ENCODE results near the gene DNM3. TPM values are rescaled to one million over a fixed set of nuclear protein-coding genes. Genes with fewer than 3 reads are reported as not detected.
A peak's percentile ranks its signal among the peaks of the same experiment; 100 is the strongest.

Gene DNM3
- total and polyA plus RNA-seq, 2 of the 8 experiments (the other 6 are each of a cell fraction or from before 2014, with no cell fraction given), result 2.0 to 8.5 TPM

DNA sequence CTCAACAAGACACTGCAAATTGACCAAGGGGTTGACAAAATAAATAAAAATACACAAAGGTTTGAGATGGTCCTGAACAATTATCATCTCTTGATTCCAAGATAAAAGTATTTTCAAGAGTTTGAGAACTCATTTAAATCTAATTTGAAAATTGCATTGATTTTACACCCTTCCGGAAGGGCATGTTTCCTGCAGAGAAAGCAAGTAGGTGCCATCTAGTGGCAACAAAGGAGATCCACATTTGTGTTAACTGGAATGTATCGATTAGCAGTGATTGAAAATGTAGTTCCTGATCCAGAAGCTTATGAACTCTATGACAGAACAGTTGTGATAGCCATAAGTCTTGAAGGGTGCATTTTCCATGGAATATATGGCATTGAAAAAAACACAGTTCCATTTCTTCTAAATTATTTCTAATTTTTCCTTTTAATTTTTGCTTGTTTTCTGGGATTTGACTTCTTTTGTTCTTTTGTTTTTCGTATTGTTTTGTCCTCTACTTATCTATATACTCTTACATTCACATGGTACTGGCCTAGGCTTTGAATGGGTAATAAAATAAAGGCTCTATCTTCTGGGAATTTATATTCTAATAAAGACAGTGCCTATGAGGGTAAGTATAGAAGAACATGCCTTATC is 143.7 kb downstream of the DNM3 start:
- Histone ChIP-seq H3K27ac (ENCODE audit: low read depth, low read length) (no peak overlapping the region), H3K18ac (ENCODE audit: extremely low read depth, low read length) (no peak overlapping the region), H3K23ac (ENCODE audit: insufficient read length) (no peak overlapping the region), H3K23me2 (ENCODE audit: low read depth, low read length) (no peaks in the 10 kb centered on the region), H4K91ac (replicated peaks; ENCODE audit: insufficient read length, low read length) (no peak overlapping the region), H3K79me2 (ENCODE audit: control insufficient read depth in 1 of 2, insufficient read depth in 2 of 2, low read length in 2 of 2) (no peaks in the 10 kb centered on the region), H3K4ac (replicated peaks; ENCODE audit: insufficient read length, low read depth, low read length) (no peak overlapping the region), H3K9me3 (ENCODE audit: insufficient read depth in 2 of 2, low read depth in 1 of 2, low read length in 1 of 2) (no peaks in the 10 kb centered on the region), H3K36me3 (ENCODE audit: control insufficient read depth in 2 of 4, insufficient read depth in 4 of 4, low read length in 3 of 4) (no peaks in the 10 kb centered on the region), H2BK120ac (replicated peaks; ENCODE audit: low read depth, low read length) (no peak overlapping the region), H2BK20ac (ENCODE audit: low read length) (no peak overlapping the region), H2BK12ac (ENCODE audit: low read depth, low read length) (no peak overlapping the region), H4K5ac (ENCODE audit: insufficient read length, low read depth, low read length) (no peak overlapping the region), H3K27me3 (replicated peaks in 1 of 4; ENCODE audit: control insufficient read depth in 3 of 4, extremely low read depth in 1 of 4, insufficient read depth in 3 of 4, low read length in 3 of 4) (no peaks in the 10 kb centered on the region), H4K8ac (ENCODE audit: extremely low read depth, insufficient read depth, low read length) (no peak overlapping the region), H3K14ac (ENCODE audit: insufficient read length) (no peak overlapping the region), H2BK5ac (ENCODE audit: low read depth, low read length) (no peak overlapping the region), H3K4me3 (ENCODE audit: extremely low read depth in 1 of 4, insufficient read depth in 2 of 4, low read depth in 3 of 4, low read length in 4 of 4) (no peak overlapping the region), H2AK5ac (ENCODE audit: low read depth, low read length) (no peak overlapping the region), H3K4me2 (ENCODE audit: insufficient read depth in 1 of 2, low read depth in 2 of 2, low read length in 2 of 2) (no peak overlapping the region), H3K9ac (replicated peaks in 1 of 4; ENCODE audit: extremely low read depth in 1 of 4, low read depth in 3 of 4, low read length in 3 of 4) (no peak overlapping the region), H4K20me1 (replicated peaks in 1 of 2; ENCODE audit: control insufficient read depth in 1 of 2, insufficient read depth in 2 of 2, low read length in 2 of 2) (no peaks in the 10 kb centered on the region), H3K4me1 (replicated peaks in 1 of 4; ENCODE audit: control insufficient read depth in 3 of 4, insufficient read depth in 4 of 4, low read length in 3 of 4) (no peaks in the 10 kb centered on the region), H3K56ac (replicated peaks; ENCODE audit: insufficient read length, low read depth, low read length) (no peak overlapping the region), H2AFZ (ENCODE audit: low read length) (no peak overlapping the region), H3K79me1 (ENCODE audit: low read depth, low read length) (no peaks in the 10 kb centered on the region), H2BK15ac (ENCODE audit: low read length) (no peak overlapping the region)
- CTCF ChIA-PET (ENCODE audit: partially characterized antibody), result interaction anchor here (0.6 to 17.3 kb wide), 57 partner anchors 8 to 447 kb away, joined by 3 to 694 read pairs (median 4); partner anchors contain the start of genes DNM3 and METTL13
- 62% methylated on average over 3 of the region's 3 CpGs; no CpG with 5 or more reads in 1 of the 2 experiments for WGBS, 2 experiments (ENCODE audit: extremely low coverage in 1 of 2, insufficient coverage in 1 of 2, insufficient read length in 1 of 2, insufficient replicate concordance in 2 of 2, low coverage in 1 of 2, low lambda C conversion rate in 2 of 2, missing lambda C conversion rate in 1 of 2)
- FAIRE-seq (no peak), DNase-seq (ENCODE audit: low read depth in 1 of 2, low spot score in 2 of 2) (no peak)
- POLR2A ChIA-PET (ENCODE audit: partially characterized antibody), result interaction anchor here (0.6 to 1.5 kb wide), 2 partner anchors 9 to 183 kb away, joined by 3 to 5 read pairs; no protein-coding TSS in a partner anchor
- TF ChIP-seq SP4 (IDR thresholded peaks at IDR 0.05; ENCODE audit: low read length) (no peak), KDM5A (IDR thresholded peaks at IDR 0.05; ENCODE audit: low read length) (no peak), TEAD4 (IDR thresholded peaks at IDR 0.05; ENCODE audit: low read depth, low read length) (0 out of 2 replicates have a peak, but pooled peaks have one; percentile 35), RFX5 (IDR thresholded peaks at IDR 0.05; ENCODE audit: borderline replicate concordance, low read depth, low read length) (no peak), RAD21 (IDR thresholded peaks at IDR 0.05 in 1 of 2, conservative IDR thresholded peaks at IDR 0.05 in 1 of 2; ENCODE audit: low read depth in 2 of 2, low read length in 2 of 2) (peak; percentile 88 to 91), CTBP2 (IDR thresholded peaks at IDR 0.05; ENCODE audit: borderline replicate concordance, insufficient read depth, insufficient read length, low read length) (no peak)
- TF ChIP-seq, protein P1, sequence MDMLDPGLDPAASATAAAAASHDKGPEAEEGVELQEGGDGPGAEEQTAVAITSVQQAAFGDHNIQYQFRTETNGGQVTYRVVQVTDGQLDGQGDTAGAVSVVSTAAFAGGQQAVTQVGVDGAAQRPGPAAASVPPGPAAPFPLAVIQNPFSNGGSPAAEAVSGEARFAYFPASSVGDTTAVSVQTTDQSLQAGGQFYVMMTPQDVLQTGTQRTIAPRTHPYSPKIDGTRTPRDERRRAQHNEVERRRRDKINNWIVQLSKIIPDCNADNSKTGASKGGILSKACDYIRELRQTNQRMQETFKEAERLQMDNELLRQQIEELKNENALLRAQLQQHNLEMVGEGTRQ (IDR thresholded peaks at IDR 0.05; ENCODE audit: low read length), result no peak
- TF ChIP-seq, protein P2, sequence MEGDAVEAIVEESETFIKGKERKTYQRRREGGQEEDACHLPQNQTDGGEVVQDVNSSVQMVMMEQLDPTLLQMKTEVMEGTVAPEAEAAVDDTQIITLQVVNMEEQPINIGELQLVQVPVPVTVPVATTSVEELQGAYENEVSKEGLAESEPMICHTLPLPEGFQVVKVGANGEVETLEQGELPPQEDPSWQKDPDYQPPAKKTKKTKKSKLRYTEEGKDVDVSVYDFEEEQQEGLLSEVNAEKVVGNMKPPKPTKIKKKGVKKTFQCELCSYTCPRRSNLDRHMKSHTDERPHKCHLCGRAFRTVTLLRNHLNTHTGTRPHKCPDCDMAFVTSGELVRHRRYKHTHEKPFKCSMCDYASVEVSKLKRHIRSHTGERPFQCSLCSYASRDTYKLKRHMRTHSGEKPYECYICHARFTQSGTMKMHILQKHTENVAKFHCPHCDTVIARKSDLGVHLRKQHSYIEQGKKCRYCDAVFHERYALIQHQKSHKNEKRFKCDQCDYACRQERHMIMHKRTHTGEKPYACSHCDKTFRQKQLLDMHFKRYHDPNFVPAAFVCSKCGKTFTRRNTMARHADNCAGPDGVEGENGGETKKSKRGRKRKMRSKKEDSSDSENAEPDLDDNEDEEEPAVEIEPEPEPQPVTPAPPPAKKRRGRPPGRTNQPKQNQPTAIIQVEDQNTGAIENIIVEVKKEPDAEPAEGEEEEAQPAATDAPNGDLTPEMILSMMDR (IDR thresholded peaks at IDR 0.05; ENCODE audit: control extremely low read depth in 1 of 3, insufficient read depth in 1 of 3, low read depth in 1 of 3, low read length in 3 of 3), result peak in 2 of 3 experiments; percentile 74 to 78; a peak in 3 of 4 replicates

Data from H1 (cell line).